Endothelial cell (in vitro differentiated cells): Measurements from ENCODE around the gene CD244. TPM values are rescaled to one million over a fixed set of nuclear protein-coding genes. Genes with fewer than 3 reads are reported as not detected.

ENCODE experiments used
- DNase-seq: peaks from one replicate; pipeline ENCODE4 v3.0.0; 2021; ENCODE audit warnings: low spot score
- H3K27ac Mint-ChIP-seq: one replicate; pipeline ENCODE4 v1.8.0; 2021; ENCODE audit warnings: mixed read lengths, inconsistent platforms; ENCODE audit not compliant: unreplicated experiment
- H3K27me3 Mint-ChIP-seq: one replicate; pipeline ENCODE4 v1.8.0; 2021; ENCODE audit warnings: mild to moderate bottlenecking, moderate library complexity, mixed read lengths, inconsistent platforms; ENCODE audit not compliant: unreplicated experiment
- H3K36me3 Mint-ChIP-seq: one replicate; pipeline ENCODE4 v1.8.0; 2021; ENCODE audit warnings: mild to moderate bottlenecking, low read depth, mixed read lengths, inconsistent platforms; ENCODE audit not compliant: unreplicated experiment
- H3K4me1 Mint-ChIP-seq: one replicate; pipeline ENCODE4 v1.8.0; 2021; ENCODE audit warnings: mild to moderate bottlenecking, mixed read lengths, inconsistent platforms; ENCODE audit not compliant: unreplicated experiment
- H3K4me3 Mint-ChIP-seq: one replicate; pipeline ENCODE4 v1.8.0; 2021; ENCODE audit warnings: mild to moderate bottlenecking, mixed read lengths, inconsistent platforms; ENCODE audit not compliant: unreplicated experiment
- H3K9me3 Mint-ChIP-seq: one replicate; pipeline ENCODE4 v1.8.0; 2021; ENCODE audit warnings: mixed read lengths, inconsistent platforms; ENCODE audit not compliant: unreplicated experiment
- CTCF ChIP-seq: fragments of 200-600 bp; sonication (generic); IDR thresholded peaks from one replicate; pipeline ENCODE4 v1.5.0; 2021; ENCODE audit warnings: antibody characterized with exemption; ENCODE audit not compliant: unreplicated experiment
- total RNA-seq: library from RNA; stranded (reverse); fragmentation: NEBNext Ultra II Directional; extraction: Animal tissue kit (Norgen Biotek cat#: 25700); gene quantifications from one replicate; pipeline ENCODE4 v1.2.1, GENCODE V29; 2021; ENCODE audit not compliant: unreplicated experiment

Gene CD244
- total RNA-seq, 1 donor from 2014 or later, result 0.31 TPM

GRCh38 chr1:160800645-160801408, 61.9 kb downstream of the CD244 start:
- H3K9me3 Mint-ChIP-seq, result no peaks in the 10 kb centered on the region
- H3K36me3 Mint-ChIP-seq, result no peaks in the 10 kb centered on the region
- no peak overlapping the region for H3K4me3 Mint-ChIP-seq
- H3K27ac Mint-ChIP-seq, result no peak overlapping the region
- H3K27me3 Mint-ChIP-seq, result no peaks in the 10 kb centered on the region
- DNase-seq, result no peak
- TF ChIP-seq CTCF, result no peak
- no peaks in the 10 kb centered on the region for H3K4me1 Mint-ChIP-seq

GRCh38 chr1:160800142-160800541, 62.5 kb downstream of the CD244 start:
- no peak for DNase-seq
- Mint-ChIP-seq H3K4me3 (no peak overlapping the region), H3K36me3 (no peaks in the 10 kb centered on the region), H3K27ac (no peak overlapping the region), H3K9me3 (no peaks in the 10 kb centered on the region), H3K27me3 (no peaks in the 10 kb centered on the region), H3K4me1 (no peaks in the 10 kb centered on the region)
- TF ChIP-seq CTCF, result no peak

GRCh38 chr1:160799641-160800040, 63.0 kb downstream of the CD244 start:
- Mint-ChIP-seq H3K27ac (no peak overlapping the region), H3K9me3 (no peaks in the 10 kb centered on the region), H3K27me3 (no peaks in the 10 kb centered on the region), H3K4me3 (no peak overlapping the region), H3K36me3 (no peaks in the 10 kb centered on the region), H3K4me1 (no peaks in the 10 kb centered on the region)
- no peak for DNase-seq
- TF ChIP-seq CTCF, result no peak

GRCh38 chr1:160798439-160798838, 64.2 kb downstream of the CD244 start:
- H3K9me3 Mint-ChIP-seq, result no peaks in the 10 kb centered on the region
- H3K27me3 Mint-ChIP-seq, result peaks cover 3% of the 10 kb centered on the region
- H3K4me1 Mint-ChIP-seq, result peaks cover 3% of the 10 kb centered on the region
- TF ChIP-seq CTCF, result no peak
- no peaks in the 10 kb centered on the region for H3K36me3 Mint-ChIP-seq
- no peak overlapping the region for H3K27ac Mint-ChIP-seq
- no peak overlapping the region for H3K4me3 Mint-ChIP-seq
- no peak for DNase-seq

GRCh38 chr1:160797861-160798273, 64.8 kb downstream of the CD244 start:
- H3K27ac Mint-ChIP-seq, result no peak overlapping the region
- peaks cover 3% of the 10 kb centered on the region for H3K27me3 Mint-ChIP-seq
- H3K4me3 Mint-ChIP-seq, result no peak overlapping the region
- H3K4me1 Mint-ChIP-seq, result peaks cover 3% of the 10 kb centered on the region
- H3K36me3 Mint-ChIP-seq, result no peaks in the 10 kb centered on the region
- TF ChIP-seq CTCF, result no peak
- DNase-seq, result no peak
- H3K9me3 Mint-ChIP-seq, result no peaks in the 10 kb centered on the region
